HG03342 (cell line): Measurements from ENCODE around the gene PARD3.

Source experiments
- ATAC-seq: cut with Tn5 transposase; IDR thresholded peaks from one replicate; pipeline ENCODE4 v1.9.1; 2021; ENCODE audit warnings: mild to moderate bottlenecking, moderate library complexity; ENCODE audit not compliant: unreplicated experiment

Gene PARD3

DNA sequence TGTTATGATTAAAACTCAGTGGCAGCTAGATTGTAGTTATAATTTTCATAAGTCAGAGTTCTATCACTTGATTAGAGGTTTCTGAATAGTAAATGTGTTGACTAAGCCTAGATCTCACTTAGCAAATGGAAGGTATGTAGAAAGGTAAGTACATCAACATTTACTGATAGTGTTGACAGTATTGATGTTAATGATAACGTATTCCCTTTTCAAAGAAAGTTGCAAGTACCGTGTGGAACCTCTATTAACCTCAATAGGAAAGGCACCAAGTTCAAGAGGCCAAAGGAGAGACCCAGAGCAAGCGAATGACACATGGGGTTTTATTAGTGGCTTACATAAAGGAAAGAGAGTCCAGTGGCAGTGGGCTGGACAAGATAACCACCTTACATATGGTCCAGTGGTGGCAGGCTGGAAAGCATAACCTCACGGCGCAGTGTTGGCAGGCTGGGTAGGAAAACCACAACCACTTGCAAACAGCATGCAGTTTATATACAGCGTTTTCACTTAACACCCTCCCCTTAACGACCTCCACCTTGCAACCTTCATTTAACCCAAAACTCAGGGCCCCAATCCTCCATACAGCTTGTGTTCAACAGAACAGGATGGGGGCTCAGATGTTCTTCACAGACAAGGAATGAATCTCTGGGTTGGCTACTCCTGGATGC is 611.0 kb downstream of the PARD3 start:
- no peak for ATAC-seq

DNA sequence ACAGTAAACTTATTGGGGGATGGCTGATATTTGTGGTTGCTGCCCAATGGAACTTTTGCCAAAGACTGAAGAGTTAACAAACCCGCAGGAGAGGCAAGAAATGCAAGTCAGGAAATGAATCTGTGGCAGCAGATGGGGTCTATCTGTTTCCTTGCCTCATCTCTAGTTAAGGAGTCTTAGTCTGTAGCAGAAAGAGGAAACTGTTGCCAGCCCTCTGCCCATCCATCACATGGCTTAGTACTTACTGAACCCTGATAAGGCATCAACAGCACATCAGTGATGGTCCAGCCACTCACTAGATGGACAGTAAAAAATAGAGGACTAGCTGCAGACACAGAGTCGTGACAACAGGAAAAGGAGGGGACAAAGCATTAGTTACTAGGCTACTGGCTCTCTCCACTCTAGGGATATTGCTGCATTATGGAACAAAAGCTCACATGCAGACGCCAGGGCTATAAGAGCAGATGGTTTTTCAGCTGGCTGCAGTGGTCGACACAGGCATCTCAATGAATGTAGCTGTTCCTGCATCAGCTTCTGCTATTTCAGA is 614.7 kb downstream of the PARD3 start:
- ATAC-seq = no peak

DNA sequence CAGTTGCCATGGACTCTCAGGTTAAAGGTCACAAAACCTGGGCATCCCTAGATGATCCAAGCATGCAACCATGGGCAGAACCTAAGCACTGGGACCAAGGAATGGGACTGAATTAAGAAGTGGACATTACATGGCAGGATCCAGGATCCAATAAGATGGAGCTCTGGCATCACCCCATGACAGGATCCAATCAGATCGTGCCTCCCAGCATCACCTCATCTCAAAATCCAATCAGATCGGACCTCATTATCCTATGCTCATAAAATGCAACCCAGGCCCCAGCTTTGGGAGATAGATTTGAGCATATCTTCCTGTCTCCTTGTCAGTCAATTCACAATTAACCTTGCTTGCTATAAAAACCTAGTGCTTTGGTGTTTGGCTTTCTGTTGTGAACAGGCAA is 616.1 kb downstream of the PARD3 start:
- ATAC-seq = no peak

DNA sequence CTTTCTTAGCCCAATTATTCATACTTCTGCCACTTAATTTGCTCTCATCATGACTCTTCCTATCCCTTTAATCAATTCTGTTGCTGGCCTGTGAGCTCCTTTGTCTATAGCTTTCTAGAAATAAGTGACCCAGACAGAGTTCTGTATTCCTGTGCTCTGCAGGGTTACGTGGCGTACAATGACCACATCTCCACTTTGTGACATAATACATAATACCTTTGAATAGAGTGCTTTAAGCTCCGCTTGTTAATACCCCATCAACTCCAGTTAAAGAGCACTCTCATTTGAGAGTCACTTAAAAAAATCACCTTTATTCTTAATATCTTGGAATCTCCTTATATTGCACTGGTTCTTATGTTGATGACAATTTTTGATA is 619.0 kb downstream of the PARD3 start:
- ATAC-seq = no peak

DNA sequence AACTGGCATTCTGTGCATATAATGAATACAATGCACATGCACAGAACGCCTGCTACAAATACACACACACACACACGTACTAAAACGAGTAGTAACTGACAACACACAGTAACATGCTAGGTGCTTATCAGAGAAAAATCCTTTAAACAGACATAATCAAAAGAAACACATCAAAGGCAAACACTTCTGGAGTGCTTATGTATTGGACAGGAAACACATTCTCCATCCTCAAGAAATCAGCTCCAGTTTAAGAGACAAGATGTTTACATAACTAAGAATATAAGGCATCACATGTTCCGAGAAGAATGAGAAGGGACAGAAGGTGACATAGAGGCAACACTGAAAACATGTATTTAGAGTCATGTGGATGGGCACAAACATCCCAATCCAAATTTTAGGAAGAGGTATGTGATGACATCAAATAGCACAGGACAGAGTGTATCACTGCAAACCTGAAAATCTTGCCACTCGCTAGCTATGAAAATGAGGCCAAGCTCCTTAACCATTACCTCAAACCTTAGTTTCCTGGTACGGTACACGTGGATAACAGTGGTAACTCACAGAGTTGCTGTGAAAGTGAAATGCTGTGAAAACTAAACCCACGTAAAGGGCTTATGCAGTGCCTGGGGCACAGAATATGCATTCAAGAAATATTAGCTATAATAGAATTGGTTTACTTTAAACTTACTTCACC is 619.6 kb downstream of the PARD3 start:
- no peak for ATAC-seq

DNA sequence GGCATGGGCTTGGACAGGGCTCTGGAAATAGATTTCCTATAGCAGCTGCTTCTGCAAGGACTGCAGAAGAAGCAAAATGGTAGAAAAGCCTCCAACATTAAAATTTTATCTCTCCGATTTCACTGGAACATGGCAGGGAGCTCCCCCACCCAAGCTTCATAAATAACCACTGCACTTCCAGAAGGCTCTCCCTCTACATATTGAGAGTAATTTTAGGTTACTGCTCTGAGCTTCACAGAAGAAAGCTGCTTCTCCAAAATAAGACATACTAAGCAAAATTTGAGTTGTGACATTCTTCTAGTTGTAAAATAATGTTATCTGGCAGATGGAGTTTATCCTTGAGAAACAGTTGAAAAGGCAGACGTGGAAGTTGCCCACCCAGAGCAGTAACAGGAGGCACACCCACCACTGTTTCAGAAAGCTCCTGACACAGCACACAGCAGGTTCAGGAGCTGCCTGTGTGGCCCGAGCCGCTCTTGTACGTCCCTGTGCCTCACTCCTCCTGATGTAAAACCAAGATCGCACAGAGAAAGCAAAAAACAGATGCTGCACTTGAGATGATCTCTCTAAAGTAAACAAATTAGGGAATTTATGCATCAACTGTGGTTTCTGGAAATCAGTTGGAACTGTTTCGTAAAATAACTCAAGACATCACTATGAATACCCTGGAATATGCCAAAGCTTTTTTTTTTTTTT is 621.0 kb downstream of the PARD3 start:
- ATAC-seq = no peak

DNA sequence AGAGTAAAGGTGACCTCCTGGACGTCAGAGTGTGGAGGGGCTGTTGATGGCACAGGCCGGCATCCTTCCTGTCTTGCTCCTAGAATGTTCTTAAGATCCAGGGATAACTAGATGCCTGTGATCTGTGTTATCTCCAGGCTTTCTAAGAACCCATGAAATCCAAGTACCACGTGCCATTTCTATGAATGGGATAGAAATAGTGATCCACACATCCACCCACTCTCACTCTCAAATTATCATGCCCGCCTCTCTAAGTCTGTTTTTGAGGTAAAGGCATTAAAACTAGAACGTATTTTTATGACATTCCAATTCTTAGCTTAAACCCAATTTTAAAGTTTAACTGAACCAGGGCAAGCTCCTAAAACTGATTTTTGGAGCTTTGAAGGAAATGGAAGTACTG is 622.5 kb downstream of the PARD3 start:
- no peak for ATAC-seq

DNA sequence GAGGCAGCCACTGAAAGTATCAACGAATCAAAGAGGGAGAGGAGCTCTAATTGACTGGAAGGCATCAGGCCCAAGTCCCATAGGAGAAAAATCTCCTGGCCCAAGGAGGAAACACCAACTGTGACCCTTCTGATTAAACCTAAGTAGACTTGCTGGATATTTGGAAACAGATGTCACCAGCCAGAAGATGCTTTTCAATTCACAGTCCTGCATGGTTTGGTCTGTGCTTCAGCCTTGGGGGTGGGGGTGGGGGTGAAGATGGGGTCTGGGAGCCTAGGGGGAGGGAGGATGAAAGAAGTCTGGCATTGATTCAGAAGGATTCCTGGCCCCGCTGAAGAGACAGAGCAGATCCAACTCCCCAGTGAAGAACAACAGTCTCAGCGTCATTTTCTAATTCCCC is 623.7 kb downstream of the PARD3 start:
- no peak for ATAC-seq

DNA sequence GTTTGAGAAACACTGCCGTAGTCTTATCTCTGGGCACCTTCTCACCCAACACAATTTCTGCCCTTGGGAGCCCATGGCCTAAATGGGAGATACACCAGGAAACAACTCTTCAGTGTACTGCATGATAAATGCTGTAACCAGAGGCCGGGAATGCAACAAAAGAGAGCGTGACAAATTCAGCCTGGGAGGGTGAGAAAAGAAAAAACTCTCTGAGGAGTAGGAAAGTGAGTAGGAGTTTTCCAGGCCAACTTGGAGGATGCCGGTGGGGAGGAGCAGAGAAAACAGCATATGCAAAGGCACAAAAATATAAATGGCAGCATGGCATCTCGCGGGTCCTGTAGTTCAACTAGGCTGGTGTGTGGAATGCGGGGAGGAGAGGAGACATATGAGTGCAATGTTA is 624.5 kb downstream of the PARD3 start:
- no peak for ATAC-seq

DNA sequence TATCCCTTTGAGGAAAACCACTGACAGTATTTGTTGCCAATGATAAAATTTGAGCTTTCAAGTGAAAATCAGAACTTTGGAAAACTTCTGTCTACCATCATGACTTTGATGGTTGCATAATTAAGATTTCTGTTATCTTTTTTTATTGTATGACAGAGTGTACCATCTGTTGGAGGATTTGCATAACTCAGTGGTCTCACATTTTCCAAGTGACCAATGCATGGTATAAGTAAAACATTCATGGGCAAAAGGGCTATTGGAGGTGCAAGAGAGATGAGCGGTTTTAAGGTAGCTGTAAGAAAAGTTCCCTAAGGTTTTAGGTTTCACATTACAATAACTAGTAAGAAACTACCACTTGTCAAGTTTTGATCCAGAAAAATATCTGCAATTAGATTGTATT is 625.3 kb downstream of the PARD3 start:
- ATAC-seq = no peak

DNA sequence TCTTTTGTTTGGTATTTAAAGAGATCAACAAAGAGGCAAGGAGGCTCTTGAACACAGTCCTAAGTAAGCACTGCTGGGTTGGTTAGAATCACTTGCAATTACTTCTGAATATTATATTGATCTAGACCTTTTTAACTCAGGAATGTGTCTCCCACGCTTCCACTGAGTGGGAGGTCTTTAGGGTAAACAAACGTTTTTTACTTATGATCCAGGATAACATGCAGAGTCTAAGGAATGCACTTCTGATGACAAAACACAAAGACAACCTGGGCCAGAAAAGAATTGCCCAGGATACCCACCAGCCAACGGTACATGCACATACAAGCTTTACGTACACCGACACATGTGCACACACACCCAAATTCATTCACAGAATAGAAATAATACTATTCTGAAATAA is 626.9 kb downstream of the PARD3 start:
- no peak for ATAC-seq

DNA sequence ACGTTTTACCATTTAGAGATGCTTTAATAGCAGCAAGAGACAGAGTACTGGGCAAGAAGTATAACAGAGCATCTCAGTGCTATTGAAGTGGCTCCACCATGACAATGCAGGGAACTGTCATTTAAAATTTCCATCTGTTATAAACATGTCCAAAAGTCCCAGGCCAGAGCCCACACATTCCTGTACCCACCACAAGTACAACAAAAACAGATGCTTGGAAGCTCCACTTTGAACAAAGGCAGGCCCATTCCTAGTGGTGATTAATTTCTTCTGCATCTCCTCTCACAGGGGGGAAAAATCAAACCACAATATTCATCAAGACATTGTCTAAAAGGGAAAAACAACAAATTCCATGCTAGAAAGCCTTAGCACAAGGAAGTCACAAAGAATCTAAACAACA is 627.9 kb downstream of the PARD3 start:
- no peak for ATAC-seq

DNA sequence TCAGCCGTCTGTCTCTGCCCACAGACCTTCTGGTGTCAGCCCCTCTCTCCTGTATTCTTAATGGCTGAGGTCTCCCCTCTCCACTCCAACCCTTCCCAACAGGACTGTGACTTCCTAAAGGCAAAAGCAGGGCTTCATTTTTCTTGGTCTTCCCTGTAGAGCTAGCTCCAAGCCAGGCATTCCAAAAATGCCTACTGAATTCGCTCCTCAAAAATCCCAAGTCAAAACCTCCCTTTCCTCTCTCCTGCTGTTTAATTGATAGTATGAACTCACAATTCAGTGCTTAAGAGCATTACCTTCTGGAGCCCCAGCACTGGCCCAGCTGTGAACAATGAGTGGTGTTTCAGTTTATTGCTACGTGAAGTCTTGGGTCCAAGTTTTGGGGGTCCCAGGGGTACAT is 628.4 kb downstream of the PARD3 start:
- ATAC-seq = no peak

DNA sequence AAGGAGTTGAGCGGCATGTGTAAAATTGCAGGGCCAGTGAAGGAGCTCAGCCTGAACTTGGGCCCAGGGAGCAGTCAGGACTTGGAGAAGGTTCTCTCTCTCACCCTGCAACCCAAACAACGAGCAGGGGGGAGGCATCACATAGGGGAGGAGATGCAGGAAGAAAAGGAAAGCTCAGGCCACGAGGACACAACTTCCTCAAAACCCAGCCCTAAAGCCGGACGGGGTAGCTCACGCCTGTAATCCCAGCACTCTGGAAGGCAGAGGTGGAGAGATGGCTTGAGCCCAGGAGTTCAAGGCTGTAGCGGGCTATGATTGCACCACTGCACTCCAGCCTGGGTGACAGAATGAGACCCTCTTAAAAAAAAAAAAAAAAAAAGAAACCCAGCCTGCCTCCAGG is 629.1 kb downstream of the PARD3 start:
- ATAC-seq = no peak

DNA sequence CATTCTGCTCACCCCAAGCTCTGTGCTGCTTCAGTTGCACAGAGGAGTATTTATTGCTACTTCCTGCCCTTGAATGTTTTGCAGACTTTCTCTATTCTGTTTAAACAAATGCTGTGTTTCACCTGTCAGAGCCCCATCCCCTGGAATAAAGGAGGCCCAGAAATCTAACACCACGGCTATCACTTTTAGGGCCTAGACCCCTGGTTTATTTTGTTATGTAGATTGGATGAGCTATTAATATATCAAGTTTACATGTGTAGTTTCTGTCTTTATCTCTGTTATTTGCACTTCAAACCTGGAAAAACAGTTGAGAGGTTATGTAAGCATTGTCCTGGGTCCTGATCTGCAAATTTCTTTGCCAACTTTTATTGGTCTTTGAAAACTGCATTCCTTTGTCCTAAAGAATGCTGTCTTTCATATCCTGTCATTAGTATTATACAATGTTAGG is 630.1 kb downstream of the PARD3 start:
- ATAC-seq = no peak

DNA sequence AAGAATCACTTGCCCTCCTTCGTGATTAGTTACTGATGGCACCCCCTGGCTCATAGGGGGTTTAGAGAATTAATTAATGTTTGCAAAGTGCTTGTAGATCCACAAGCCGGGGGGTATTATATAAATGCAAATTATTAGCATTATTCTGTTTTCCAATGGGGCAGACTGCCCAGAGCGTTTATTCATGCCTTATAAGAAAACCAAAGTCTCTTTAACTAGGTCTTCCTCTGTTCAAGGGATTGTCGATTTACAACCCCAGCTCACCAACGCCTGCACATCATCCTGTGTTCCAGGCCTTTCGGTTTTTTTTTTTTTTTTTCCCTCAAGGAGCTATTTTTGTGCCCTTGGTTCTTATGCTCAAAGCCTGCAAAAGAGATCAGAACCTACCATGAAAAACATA is 630.7 kb downstream of the PARD3 start:
- no peak for ATAC-seq

DNA sequence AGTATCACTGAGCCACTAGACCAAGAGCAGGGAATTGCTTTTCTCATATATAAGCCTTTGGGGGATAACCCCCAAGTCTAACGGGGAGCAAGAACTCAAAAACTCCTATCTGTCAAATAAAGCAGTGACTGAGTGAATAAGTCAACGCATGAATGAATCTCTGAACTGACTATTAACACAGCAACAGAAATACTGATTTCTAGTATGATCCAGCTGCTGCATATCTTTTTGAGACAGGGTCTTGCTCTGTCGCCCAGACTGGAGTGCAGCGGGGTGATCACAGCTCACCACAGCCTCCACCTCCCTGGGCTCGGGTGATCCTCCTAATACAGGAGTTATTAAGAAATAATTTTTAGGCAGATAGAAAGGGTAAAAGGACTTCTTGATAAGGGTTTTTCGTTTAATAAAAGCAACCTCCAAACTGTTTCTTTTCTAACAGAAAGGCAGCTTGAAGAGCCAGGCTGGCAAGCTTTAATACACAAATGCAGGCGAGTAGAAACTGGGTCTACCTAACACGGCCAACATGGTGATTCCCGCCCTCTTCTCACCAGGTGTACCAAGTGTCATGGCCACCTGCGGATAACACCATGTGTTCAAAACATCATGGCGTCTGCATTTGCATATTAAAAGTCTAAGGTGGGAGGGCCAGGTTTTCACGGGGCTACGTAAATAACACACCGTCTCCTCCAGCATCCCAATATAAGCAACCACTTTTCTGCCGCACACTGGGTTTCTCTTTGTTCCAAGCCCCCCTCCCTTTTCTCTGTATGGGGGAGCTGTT is 631.9 kb downstream of the PARD3 start:
- ATAC-seq = no peak

DNA sequence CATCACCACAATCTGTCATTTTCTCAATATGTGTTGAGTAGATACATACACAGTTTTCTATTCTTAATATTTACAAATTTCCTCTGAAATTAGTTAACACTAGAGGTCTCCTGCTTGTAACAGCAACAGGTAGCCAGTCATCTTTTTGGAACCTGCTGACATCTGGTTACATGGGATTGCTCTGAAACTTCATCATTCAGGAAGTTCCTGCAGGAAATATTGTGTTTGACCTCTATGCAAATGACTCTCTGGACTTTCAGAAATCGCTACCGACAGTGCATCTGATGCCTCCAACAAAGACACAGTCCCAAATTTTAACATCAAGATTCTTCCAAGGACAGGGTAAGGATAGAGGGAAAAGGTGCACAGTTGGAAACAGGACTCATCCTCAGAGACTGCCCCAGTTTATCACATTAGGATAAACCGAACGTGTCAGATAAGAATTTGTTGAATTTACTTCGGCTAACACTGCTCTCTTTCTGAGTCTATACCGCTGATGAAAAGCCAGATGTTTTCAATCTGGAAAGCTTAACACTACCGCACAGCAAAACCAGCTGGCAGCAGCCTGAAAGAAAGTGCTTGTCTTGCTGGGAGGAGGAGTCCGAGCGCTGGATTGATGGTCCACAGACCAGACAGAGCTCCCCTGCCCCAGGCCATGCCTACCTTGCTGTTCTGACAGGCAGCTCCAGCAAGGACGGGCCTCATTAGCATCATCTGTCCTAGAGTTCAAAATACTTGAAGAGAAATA is 633.4 kb downstream of the PARD3 start:
- no peak for ATAC-seq

DNA sequence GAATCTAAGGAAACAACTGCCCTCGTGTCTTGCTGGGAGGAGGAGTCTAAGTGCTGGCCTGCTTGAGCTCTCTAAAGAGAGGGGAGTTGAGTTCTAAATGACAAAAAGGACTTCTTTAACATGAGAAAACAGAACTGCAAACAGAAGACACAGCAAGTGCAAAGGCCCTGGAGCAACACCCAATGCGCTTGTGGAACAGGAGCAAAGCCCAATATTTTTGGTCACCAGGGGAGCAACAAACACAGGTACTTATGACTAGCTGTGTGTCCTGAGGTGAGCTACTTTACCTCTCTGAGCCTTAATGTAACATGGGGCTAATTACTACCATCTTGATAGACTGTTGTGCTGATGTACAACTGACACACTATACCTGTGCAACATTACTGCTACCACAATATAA is 634.3 kb downstream of the PARD3 start:
- no peak for ATAC-seq

DNA sequence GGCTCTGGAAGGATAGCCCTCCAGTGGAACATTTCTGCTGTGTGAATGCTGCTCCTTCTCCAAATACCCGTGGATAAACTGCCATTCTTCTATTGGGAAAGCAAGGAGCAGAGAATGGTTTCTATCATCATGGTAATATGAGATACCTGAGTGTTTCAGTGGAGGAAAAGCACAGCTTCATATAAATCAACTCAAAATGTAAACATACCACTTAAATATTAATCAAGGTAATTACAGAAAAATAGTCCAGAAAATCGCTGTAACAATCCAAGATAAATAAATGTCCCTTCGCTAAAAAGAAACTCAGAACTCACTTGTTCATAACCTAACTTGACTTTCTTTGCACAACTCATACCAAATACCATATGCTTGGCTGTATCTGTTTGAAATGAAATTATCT is 635.8 kb downstream of the PARD3 start:
- no peak for ATAC-seq

DNA sequence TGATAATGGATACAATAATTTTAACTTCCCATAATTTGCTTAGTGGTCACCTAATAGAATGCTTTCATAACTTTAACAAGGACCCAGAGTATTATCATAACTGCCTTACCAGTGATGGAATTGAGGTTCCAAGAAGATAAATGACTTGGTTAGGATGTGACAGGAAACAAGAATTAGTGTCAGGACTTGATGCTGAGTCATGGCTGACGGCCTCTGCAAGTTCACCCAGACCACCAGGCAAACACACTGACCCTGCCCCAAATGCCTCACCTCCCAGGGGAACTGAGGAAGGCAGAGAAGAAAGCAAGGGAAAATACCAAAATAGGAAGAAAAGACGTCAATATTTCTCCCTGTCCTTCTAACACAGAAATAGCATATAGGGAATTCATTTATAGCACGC is 636.3 kb downstream of the PARD3 start:
- ATAC-seq = no peak
